Measurements from ENCODE around the gene GRK5.

- TF ChIP-seq POLR2A (IDR thresholded peaks at IDR 0.05; ENCODE audit: low read depth, low read length) (no peak), TAF1 (IDR thresholded peaks at IDR 0.05; ENCODE audit: low read depth, low read length) (no peak), PAX5 (IDR thresholded peaks at IDR 0.05; ENCODE audit: insufficient read depth, low read length, severe bottlenecking) (no peak), POLR2AphosphoS5 (IDR thresholded peaks at IDR 0.05; ENCODE audit: low read depth, low read length) (no peak), SPI1 (IDR thresholded peaks at IDR 0.05; ENCODE audit: low read depth, low read length) (no peak)
Observed at GRCh38 chr10:119447421-119447820, 240.1 kb downstream of the GRK5 start.
